ENCODE data around the gene SCML2. TPM values are rescaled to one million over a fixed set of nuclear protein-coding genes. Genes with fewer than 3 reads are reported as not detected.

Gene SCML2
- total RNA-seq, 1 donor: 1.4 TPM

DNA sequence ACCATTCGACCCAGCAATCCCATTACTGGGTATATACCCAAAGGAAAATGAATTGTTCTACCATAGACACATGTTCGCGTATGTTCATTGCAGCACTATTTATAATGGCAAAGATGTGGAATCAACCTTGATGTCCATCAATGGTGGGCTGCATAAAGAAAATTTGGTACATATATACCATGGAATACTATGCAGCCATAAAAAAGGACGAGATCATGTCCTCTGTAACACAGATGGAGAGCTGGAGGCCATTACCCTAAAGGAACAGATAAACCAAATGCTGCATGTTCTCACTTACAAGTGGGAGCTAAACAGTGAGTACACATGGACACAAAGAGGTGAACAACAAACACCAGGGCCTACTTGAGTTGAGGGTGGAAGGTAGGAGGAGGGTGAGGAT lies 45.1 kb downstream of the SCML2 start:
- H3K27me3 ChIP-seq (ENCODE audit: insufficient read depth, low read length): no peaks in the 10 kb centered on the region
- no peak overlapping the region for H3K27ac ChIP-seq (ENCODE audit: low read depth, low read length)
- no peak overlapping the region for H3K4me2 ChIP-seq (ENCODE audit: insufficient read depth, low read length)
- H3K4me1 ChIP-seq (ENCODE audit: insufficient read depth, low read length): no peaks in the 10 kb centered on the region
- DNase-seq (ENCODE audit: insufficient read length, low spot score, missing footprints): no peak
- H3K79me2 ChIP-seq (ENCODE audit: insufficient read depth, low read length): no peaks in the 10 kb centered on the region
- H3K9me3 ChIP-seq (ENCODE audit: low read depth, low read length): no peaks in the 10 kb centered on the region
- H3K36me3 ChIP-seq (ENCODE audit: insufficient read depth, low read length): no peaks in the 10 kb centered on the region
- no peak overlapping the region for H2AFZ ChIP-seq (ENCODE audit: low read length)
- TF ChIP-seq, protein P1, sequence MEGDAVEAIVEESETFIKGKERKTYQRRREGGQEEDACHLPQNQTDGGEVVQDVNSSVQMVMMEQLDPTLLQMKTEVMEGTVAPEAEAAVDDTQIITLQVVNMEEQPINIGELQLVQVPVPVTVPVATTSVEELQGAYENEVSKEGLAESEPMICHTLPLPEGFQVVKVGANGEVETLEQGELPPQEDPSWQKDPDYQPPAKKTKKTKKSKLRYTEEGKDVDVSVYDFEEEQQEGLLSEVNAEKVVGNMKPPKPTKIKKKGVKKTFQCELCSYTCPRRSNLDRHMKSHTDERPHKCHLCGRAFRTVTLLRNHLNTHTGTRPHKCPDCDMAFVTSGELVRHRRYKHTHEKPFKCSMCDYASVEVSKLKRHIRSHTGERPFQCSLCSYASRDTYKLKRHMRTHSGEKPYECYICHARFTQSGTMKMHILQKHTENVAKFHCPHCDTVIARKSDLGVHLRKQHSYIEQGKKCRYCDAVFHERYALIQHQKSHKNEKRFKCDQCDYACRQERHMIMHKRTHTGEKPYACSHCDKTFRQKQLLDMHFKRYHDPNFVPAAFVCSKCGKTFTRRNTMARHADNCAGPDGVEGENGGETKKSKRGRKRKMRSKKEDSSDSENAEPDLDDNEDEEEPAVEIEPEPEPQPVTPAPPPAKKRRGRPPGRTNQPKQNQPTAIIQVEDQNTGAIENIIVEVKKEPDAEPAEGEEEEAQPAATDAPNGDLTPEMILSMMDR (IDR thresholded peaks at IDR 0.05; ENCODE audit: extremely low read depth, low read depth, low read length): no peak
- H4K20me1 ChIP-seq (ENCODE audit: insufficient read depth, low read length): no peaks in the 10 kb centered on the region
- H3K4me3 ChIP-seq (ENCODE audit: insufficient read depth, low read length): no peak overlapping the region

DNA sequence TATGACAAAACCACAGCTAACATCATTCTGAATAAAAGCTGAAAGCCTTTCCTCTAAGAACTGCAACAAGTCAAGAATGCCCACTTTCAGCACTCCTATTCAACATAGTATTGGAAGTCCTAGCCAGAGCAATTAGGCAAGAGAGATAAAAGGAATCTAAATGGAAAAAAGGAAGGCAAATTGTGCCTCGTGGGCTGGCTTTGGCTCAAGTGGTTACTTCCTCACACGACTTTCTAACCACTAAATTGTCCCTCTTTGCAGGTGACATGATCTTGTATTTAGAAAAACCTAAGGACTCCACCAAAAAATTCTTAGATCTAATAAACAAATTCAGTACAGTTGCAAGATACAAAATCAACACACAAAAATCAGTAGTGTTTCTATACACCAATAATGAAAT lies 57.2 kb downstream of the SCML2 start:
- no peaks in the 10 kb centered on the region for H3K4me1 ChIP-seq (ENCODE audit: insufficient read depth, low read length)
- H3K4me2 ChIP-seq (ENCODE audit: insufficient read depth, low read length): no peak overlapping the region
- H3K9me3 ChIP-seq (ENCODE audit: low read depth, low read length): no peaks in the 10 kb centered on the region
- H3K4me3 ChIP-seq (ENCODE audit: insufficient read depth, low read length): no peak overlapping the region
- TF ChIP-seq, protein P1 (IDR thresholded peaks at IDR 0.05; ENCODE audit: extremely low read depth, low read depth, low read length): no peak
- H3K27ac ChIP-seq (ENCODE audit: low read depth, low read length): no peak overlapping the region
- no peak for DNase-seq (ENCODE audit: insufficient read length, low spot score, missing footprints)
- H3K27me3 ChIP-seq (ENCODE audit: insufficient read depth, low read length): no peaks in the 10 kb centered on the region
- no peak overlapping the region for H2AFZ ChIP-seq (ENCODE audit: low read length)
- no peaks in the 10 kb centered on the region for H4K20me1 ChIP-seq (ENCODE audit: insufficient read depth, low read length)
- no peaks in the 10 kb centered on the region for H3K36me3 ChIP-seq (ENCODE audit: insufficient read depth, low read length)
- no peaks in the 10 kb centered on the region for H3K79me2 ChIP-seq (ENCODE audit: insufficient read depth, low read length)

DNA sequence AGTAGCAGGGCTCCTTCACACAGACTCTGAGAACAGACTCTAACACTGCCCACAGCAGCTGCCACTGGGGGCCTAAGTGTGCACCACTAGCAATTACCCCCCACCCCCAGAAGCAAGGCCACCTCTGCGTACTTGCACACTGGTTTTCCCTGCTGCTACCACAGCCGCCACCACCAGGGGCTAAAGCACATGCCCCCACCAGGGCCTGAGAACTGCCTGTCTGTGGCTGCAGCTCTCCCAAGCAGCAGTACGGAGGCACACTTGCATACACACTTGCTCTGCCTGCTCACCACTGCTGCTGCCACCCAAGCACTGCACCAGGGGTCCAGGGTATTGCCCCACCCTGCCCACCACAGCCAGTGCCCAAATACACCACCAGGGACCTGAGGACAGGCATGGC lies 59.6 kb downstream of the SCML2 start:
- Histone ChIP-seq H3K4me2 (ENCODE audit: insufficient read depth, low read length) (no peak overlapping the region), H3K36me3 (ENCODE audit: insufficient read depth, low read length) (no peaks in the 10 kb centered on the region), H3K27ac (ENCODE audit: low read depth, low read length) (no peak overlapping the region), H3K27me3 (ENCODE audit: insufficient read depth, low read length) (no peaks in the 10 kb centered on the region), H3K4me3 (ENCODE audit: insufficient read depth, low read length) (no peak overlapping the region), H3K4me1 (ENCODE audit: insufficient read depth, low read length) (peaks cover 4% of the 10 kb centered on the region), H3K9me3 (ENCODE audit: low read depth, low read length) (no peaks in the 10 kb centered on the region), H4K20me1 (ENCODE audit: insufficient read depth, low read length) (no peaks in the 10 kb centered on the region), H3K79me2 (ENCODE audit: insufficient read depth, low read length) (no peaks in the 10 kb centered on the region), H2AFZ (ENCODE audit: low read length) (no peak overlapping the region)
- DNase-seq (ENCODE audit: insufficient read length, low spot score, missing footprints): no peak
- TF ChIP-seq, protein P1 (IDR thresholded peaks at IDR 0.05; ENCODE audit: extremely low read depth, low read depth, low read length): no peak

DNA sequence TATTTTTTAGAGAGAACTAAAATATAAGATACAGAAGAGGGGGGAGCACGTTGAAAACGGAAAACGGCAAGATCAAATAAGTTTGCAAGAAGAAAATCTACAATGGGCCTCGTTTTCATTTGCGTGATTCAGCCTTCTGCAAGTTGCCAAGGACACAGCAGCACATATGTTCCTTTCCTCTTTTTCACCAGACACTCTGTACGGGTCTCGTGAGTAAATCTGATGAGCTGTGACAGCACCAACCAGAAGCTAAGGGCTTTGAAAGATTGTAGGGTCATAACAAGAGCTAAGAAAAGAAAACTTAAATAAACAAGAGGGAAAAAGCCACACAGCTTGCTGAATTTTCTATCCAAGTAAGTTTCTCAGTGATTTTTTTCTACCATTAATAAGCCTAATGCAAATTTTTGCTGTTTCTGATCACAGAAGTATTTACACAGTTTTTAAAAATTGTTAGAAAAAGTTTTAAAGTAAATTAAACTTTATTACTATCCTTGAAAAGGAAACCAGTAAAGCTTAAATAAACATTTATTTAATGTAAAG lies 63.4 kb downstream of the SCML2 start:
- Histone ChIP-seq H4K20me1 (ENCODE audit: insufficient read depth, low read length) (no peaks in the 10 kb centered on the region), H3K4me2 (ENCODE audit: insufficient read depth, low read length) (peak overlapping the region; percentile 10), H3K79me2 (ENCODE audit: insufficient read depth, low read length) (no peaks in the 10 kb centered on the region), H3K4me1 (ENCODE audit: insufficient read depth, low read length) (peaks cover 4% of the 10 kb centered on the region), H3K27ac (ENCODE audit: low read depth, low read length) (no peak overlapping the region), H3K4me3 (ENCODE audit: insufficient read depth, low read length) (no peak overlapping the region), H3K36me3 (ENCODE audit: insufficient read depth, low read length) (no peaks in the 10 kb centered on the region), H3K27me3 (ENCODE audit: insufficient read depth, low read length) (no peaks in the 10 kb centered on the region), H2AFZ (ENCODE audit: low read length) (no peak overlapping the region), H3K9me3 (ENCODE audit: low read depth, low read length) (no peaks in the 10 kb centered on the region)
- no peak for DNase-seq (ENCODE audit: insufficient read length, low spot score, missing footprints)
- TF ChIP-seq, protein P1 (IDR thresholded peaks at IDR 0.05; ENCODE audit: extremely low read depth, low read depth, low read length): no peak

Measured in osteoblast (primary cell).